Mesendoderm (in vitro differentiated cells): ENCODE results near the gene PLCXD1.

ENCODE experiments used
- DNase-seq: peaks from one replicate; pipeline ENCODE4 v3.0.0; 2013
- H2AK5ac ChIP-seq: 2 replicates; pipeline ENCODE4 v1.6.1; 2013; ENCODE audit warnings: low read length, inconsistent platforms
- H2BK120ac ChIP-seq: 2 replicates; pipeline ENCODE4 v1.6.1; 2013; ENCODE audit warnings: low read depth, mild to moderate bottlenecking, low read length, moderate library complexity, mixed read lengths
- H2BK15ac ChIP-seq: replicated peaks from 2 replicates; pipeline ENCODE4 v1.6.1; 2013; ENCODE audit warnings: low read depth, mild to moderate bottlenecking, moderate library complexity
- H2BK5ac ChIP-seq: 2 replicates; pipeline ENCODE4 v1.6.1; 2013; ENCODE audit warnings: low read length, inconsistent platforms
- H3K18ac ChIP-seq: 2 replicates; pipeline ENCODE4 v1.6.1; 2013; ENCODE audit warnings: mild to moderate bottlenecking, low read length, mixed read lengths
- H3K23ac ChIP-seq: one replicate; pipeline ENCODE4 v1.6.1; 2013; ENCODE audit warnings: low read length
- H3K27ac ChIP-seq: 2 replicates; pipeline ENCODE4 v1.5.1; 2013; ENCODE audit warnings: low read depth, mild to moderate bottlenecking, inconsistent platforms, low read length, moderate library complexity
- H3K27me3 ChIP-seq: 2 replicates; pipeline ENCODE4 v1.6.1; 2013; ENCODE audit warnings: low read length, control low read depth, mild to moderate bottlenecking, inconsistent platforms; ENCODE audit not compliant: insufficient read depth, poor library complexity
- H3K36me3 ChIP-seq: 2 replicates; pipeline ENCODE4 v1.6.1; 2013; ENCODE audit warnings: low read length, inconsistent platforms; ENCODE audit not compliant: control insufficient read depth, insufficient read depth
- H3K4ac ChIP-seq: one replicate; pipeline ENCODE4 v1.6.1; 2013; ENCODE audit warnings: low read depth, mild to moderate bottlenecking, low read length, moderate library complexity
- H3K4me1 ChIP-seq: 2 replicates; pipeline ENCODE4 v1.6.1; 2013; ENCODE audit warnings: low read depth, low read length, inconsistent platforms; ENCODE audit not compliant: control insufficient read depth
- H3K4me2 ChIP-seq: 2 replicates; pipeline ENCODE4 v1.6.1; 2013; ENCODE audit warnings: low read length
- H3K4me3 ChIP-seq: 2 replicates; pipeline ENCODE4 v1.5.1; 2013; ENCODE audit warnings: mild to moderate bottlenecking, low read length
- H3K56ac ChIP-seq: one replicate; pipeline ENCODE4 v1.6.1; 2013; ENCODE audit warnings: low read length
- H3K79me1 ChIP-seq: 2 replicates; pipeline ENCODE4 v1.6.1; 2013; ENCODE audit warnings: low read length, inconsistent platforms
- H3K79me2 ChIP-seq: 2 replicates; pipeline ENCODE4 v1.6.1; 2013; ENCODE audit warnings: mild to moderate bottlenecking, low read length; ENCODE audit not compliant: control insufficient read depth, insufficient read depth
- H3K9ac ChIP-seq: 2 replicates; pipeline ENCODE4 v1.6.1; 2013; ENCODE audit warnings: low read length, inconsistent platforms
- H4K5ac ChIP-seq: one replicate; pipeline ENCODE4 v1.6.1; 2013; ENCODE audit warnings: low read length
- H4K8ac ChIP-seq: one replicate; pipeline ENCODE4 v1.6.1; 2013; ENCODE audit warnings: low read depth, mild to moderate bottlenecking, control low read depth, low read length, moderate library complexity
- WGBS: extraction: QIAGEN DNeasy Blood & Tissue Kit; methylation state at CpG from one replicate; pipeline ENCODE4 v1.1.7; 2013; ENCODE audit warnings: low lambda C conversion rate, missing lambda C conversion rate; ENCODE audit not compliant: insufficient coverage; ENCODE audit errors: extremely low coverage; 5-methylcytosine and 5-hydroxymethylcytosine counted together

PLCXD1 gene

GRCh38 chrX:291411-291901, 10.3 kb downstream of the PLCXD1 start:
- H3K4me3 ChIP-seq, result no peak overlapping the region
- H3K23ac ChIP-seq, result no peak overlapping the region
- H3K36me3 ChIP-seq, result peaks cover 27% of the 10 kb centered on the region
- no peak overlapping the region for H3K27ac ChIP-seq
- WGBS, result no CpG with 5 or more reads among the region's 29 CpGs
- DNase-seq, result no peak
- H3K9ac ChIP-seq, result no peak overlapping the region
- H3K27me3 ChIP-seq, result no peaks in the 10 kb centered on the region
- H2BK15ac ChIP-seq, result no peak overlapping the region
- no peak overlapping the region for H2BK120ac ChIP-seq
- no peak overlapping the region for H4K8ac ChIP-seq
- H2AK5ac ChIP-seq, result no peak overlapping the region
- no peak overlapping the region for H2BK5ac ChIP-seq
- no peaks in the 10 kb centered on the region for H3K4me1 ChIP-seq
- H3K18ac ChIP-seq, result no peak overlapping the region
- no peak overlapping the region for H4K5ac ChIP-seq
- no peak overlapping the region for H3K56ac ChIP-seq
- H3K4ac ChIP-seq, result no peak overlapping the region
- no peaks in the 10 kb centered on the region for H3K79me2 ChIP-seq
- H3K79me1 ChIP-seq, result peaks cover 10% of the 10 kb centered on the region
- H3K4me2 ChIP-seq, result no peak overlapping the region

- Histone ChIP-seq H2BK5ac (no peak overlapping the region), H3K23ac (no peak overlapping the region), H2AK5ac (no peak overlapping the region), H3K36me3 (peaks cover 24% of the 10 kb centered on the region), H3K4me3 (no peak overlapping the region), H2BK120ac (no peak overlapping the region), H3K4me1 (no peaks in the 10 kb centered on the region), H3K27me3 (no peaks in the 10 kb centered on the region), H4K8ac (no peak overlapping the region), H3K4ac (no peak overlapping the region), H4K5ac (no peak overlapping the region), H3K4me2 (no peak overlapping the region), H2BK15ac (no peak overlapping the region), H3K9ac (no peak overlapping the region), H3K56ac (no peak overlapping the region), H3K18ac (no peak overlapping the region), H3K27ac (no peak overlapping the region), H3K79me2 (no peaks in the 10 kb centered on the region), H3K79me1 (peaks cover 6% of the 10 kb centered on the region)
- DNase-seq, result no peak
- WGBS, result no CpG with 5 or more reads among the region's 47 CpGs
These were observed 12.0 kb downstream of the PLCXD1 start for GRCh38 chrX:292900-293897.

GRCh38 chrX:295136-295535, 14.0 kb downstream of the PLCXD1 start:
- no CpG with 5 or more reads among the region's 21 CpGs for WGBS
- no peak for DNase-seq
- H3K27me3 ChIP-seq, result no peaks in the 10 kb centered on the region
- no peak overlapping the region for H3K18ac ChIP-seq
- no peaks in the 10 kb centered on the region for H3K79me2 ChIP-seq
- H3K23ac ChIP-seq, result no peak overlapping the region
- H3K56ac ChIP-seq, result no peak overlapping the region
- H3K9ac ChIP-seq, result no peak overlapping the region
- H3K4me1 ChIP-seq, result no peaks in the 10 kb centered on the region
- no peak overlapping the region for H3K4ac ChIP-seq
- H3K79me1 ChIP-seq, result peaks cover 2% of the 10 kb centered on the region
- no peak overlapping the region for H4K8ac ChIP-seq
- H3K4me3 ChIP-seq, result no peak overlapping the region
- H4K5ac ChIP-seq, result no peak overlapping the region
- no peak overlapping the region for H2BK120ac ChIP-seq
- no peak overlapping the region for H2AK5ac ChIP-seq
- H3K4me2 ChIP-seq, result no peak overlapping the region
- H2BK15ac ChIP-seq, result no peak overlapping the region
- no peak overlapping the region for H2BK5ac ChIP-seq
- H3K27ac ChIP-seq, result no peak overlapping the region
- H3K36me3 ChIP-seq, result peaks cover 25% of the 10 kb centered on the region

- no peak overlapping the region for H3K56ac ChIP-seq
- no peaks in the 10 kb centered on the region for H3K79me1 ChIP-seq
- no peak overlapping the region for H2BK5ac ChIP-seq
- no peak overlapping the region for H3K4me2 ChIP-seq
- H3K4me3 ChIP-seq, result no peak overlapping the region
- DNase-seq, result no peak
- H2BK120ac ChIP-seq, result no peak overlapping the region
- WGBS, result no CpG with 5 or more reads among the region's 36 CpGs
- no peak overlapping the region for H3K18ac ChIP-seq
- no peak overlapping the region for H3K4ac ChIP-seq
- H3K27me3 ChIP-seq, result no peaks in the 10 kb centered on the region
- H4K5ac ChIP-seq, result no peak overlapping the region
- H2BK15ac ChIP-seq, result no peak overlapping the region
- no peak overlapping the region for H2AK5ac ChIP-seq
- no peaks in the 10 kb centered on the region for H3K79me2 ChIP-seq
- H3K27ac ChIP-seq, result no peak overlapping the region
- H3K36me3 ChIP-seq, result peaks cover 16% of the 10 kb centered on the region
- no peak overlapping the region for H3K23ac ChIP-seq
- H4K8ac ChIP-seq, result no peak overlapping the region
- no peak overlapping the region for H3K9ac ChIP-seq
- H3K4me1 ChIP-seq, result no peaks in the 10 kb centered on the region
These were observed 17.8 kb downstream of the PLCXD1 start for GRCh38 chrX:298993-299392.

GRCh38 chrX:300334-300733, 19.2 kb downstream of the PLCXD1 start:
- H4K5ac ChIP-seq, result no peak overlapping the region
- H2BK120ac ChIP-seq, result no peak overlapping the region
- H3K27ac ChIP-seq, result no peak overlapping the region
- H3K4me1 ChIP-seq, result no peaks in the 10 kb centered on the region
- H3K4me3 ChIP-seq, result no peak overlapping the region
- H3K4me2 ChIP-seq, result no peak overlapping the region
- H3K56ac ChIP-seq, result no peak overlapping the region
- no peak overlapping the region for H2BK15ac ChIP-seq
- H3K4ac ChIP-seq, result no peak overlapping the region
- DNase-seq, result no peak
- WGBS, result no CpG with 5 or more reads among the region's 8 CpGs
- no peak overlapping the region for H3K23ac ChIP-seq
- no peak overlapping the region for H4K8ac ChIP-seq
- H2AK5ac ChIP-seq, result no peak overlapping the region
- no peaks in the 10 kb centered on the region for H3K79me2 ChIP-seq
- no peak overlapping the region for H3K18ac ChIP-seq
- H3K79me1 ChIP-seq, result no peaks in the 10 kb centered on the region
- no peaks in the 10 kb centered on the region for H3K27me3 ChIP-seq
- H2BK5ac ChIP-seq, result no peak overlapping the region
- peaks cover 16% of the 10 kb centered on the region for H3K36me3 ChIP-seq
- H3K9ac ChIP-seq, result no peak overlapping the region
